IPS-18a (cell line): ENCODE measurements around the gene NPR3.

Experiments used
- H3K27ac ChIP-seq: one replicate; pipeline ENCODE4 v1.5.1; 2013; ENCODE audit warnings: low read length
- H3K27me3 ChIP-seq: one replicate; pipeline ENCODE4 v1.6.1; 2013; ENCODE audit warnings: mild to moderate bottlenecking, low read length; ENCODE audit not compliant: control insufficient read depth, insufficient read depth
- H3K36me3 ChIP-seq: one replicate; pipeline ENCODE4 v1.6.1; 2013; ENCODE audit warnings: low read depth, low read length; ENCODE audit not compliant: control insufficient read depth
- H3K4me1 ChIP-seq: one replicate; pipeline ENCODE4 v1.6.1; 2013; ENCODE audit warnings: low read depth, low read length; ENCODE audit not compliant: control insufficient read depth
- H3K4me3 ChIP-seq: one replicate; pipeline ENCODE4 v1.5.1; 2013; ENCODE audit warnings: low read length
- H3K9ac ChIP-seq: one replicate; pipeline ENCODE4 v1.6.1; 2013; ENCODE audit warnings: mild to moderate bottlenecking, low read length, moderate library complexity
- H3K9me3 ChIP-seq: one replicate; pipeline ENCODE4 v1.6.1; 2013; ENCODE audit warnings: low read depth, low read length; ENCODE audit not compliant: control insufficient read depth

NPR3 gene

GRCh38 chr5:32710550-32711361, at the start of gene NPR3:
NPR3 (plus strand) TSS chr5:32711321; CDS start chr5:32711777, 456 bp downstream.
- peaks cover 83% of the 10 kb centered on the region for H3K27me3 ChIP-seq
- H3K9ac ChIP-seq: no peak within 1 kb of the TSS
- H3K27ac ChIP-seq: no peak within 1 kb of the TSS
- H3K36me3 ChIP-seq: no peaks in the 10 kb centered on the region
- peaks cover 18% of the 10 kb centered on the region for H3K4me1 ChIP-seq
- peak within 1 kb of the TSS; percentile 73 for H3K4me3 ChIP-seq
- H3K9me3 ChIP-seq: no peaks in the 10 kb centered on the region

GRCh38 chr5:32664523-32664922, 46.6 kb upstream of the NPR3 start:
- Histone ChIP-seq H3K27ac (no peak overlapping the region), H3K4me1 (no peaks in the 10 kb centered on the region), H3K27me3 (no peaks in the 10 kb centered on the region)

GRCh38 chr5:32668552-32668951, 42.6 kb upstream of the NPR3 start:
- Histone ChIP-seq H3K9me3 (peaks cover 7% of the 10 kb centered on the region), H3K27me3 (no peaks in the 10 kb centered on the region), H3K36me3 (no peaks in the 10 kb centered on the region)

More at GRCh38 chr5:32664523-32664922, 46.6 kb upstream of the NPR3 start:
- H3K36me3 ChIP-seq: no peaks in the 10 kb centered on the region
- H3K9me3 ChIP-seq: no peaks in the 10 kb centered on the region
- no peak overlapping the region for H3K4me3 ChIP-seq
- no peak overlapping the region for H3K9ac ChIP-seq

GRCh38 chr5:32673272-32673671, 37.8 kb upstream of the NPR3 start:
- no peak overlapping the region for H3K27ac ChIP-seq
- H3K9me3 ChIP-seq: peaks cover 7% of the 10 kb centered on the region
- H3K4me3 ChIP-seq: no peak overlapping the region
- no peaks in the 10 kb centered on the region for H3K36me3 ChIP-seq
- H3K9ac ChIP-seq: no peak overlapping the region
- H3K4me1 ChIP-seq: no peaks in the 10 kb centered on the region
- H3K27me3 ChIP-seq: no peaks in the 10 kb centered on the region

More at GRCh38 chr5:32668552-32668951, 42.6 kb upstream of the NPR3 start:
- Histone ChIP-seq H3K27ac (no peak overlapping the region), H3K4me3 (no peak overlapping the region), H3K9ac (no peak overlapping the region), H3K4me1 (no peaks in the 10 kb centered on the region)

- Histone ChIP-seq H3K27ac (no peak overlapping the region), H3K4me1 (peaks cover 4% of the 10 kb centered on the region), H3K9me3 (no peaks in the 10 kb centered on the region), H3K4me3 (no peak overlapping the region), H3K36me3 (no peaks in the 10 kb centered on the region), H3K27me3 (no peaks in the 10 kb centered on the region), H3K9ac (no peak overlapping the region)
Measured at GRCh38 chr5:32677023-32677422, 34.1 kb upstream of the NPR3 start.

GRCh38 chr5:32678472-32678871, 32.6 kb upstream of the NPR3 start:
- Histone ChIP-seq H3K9ac (no peak overlapping the region), H3K27me3 (no peaks in the 10 kb centered on the region), H3K27ac (no peak overlapping the region), H3K4me1 (peaks cover 4% of the 10 kb centered on the region), H3K9me3 (peaks cover 3% of the 10 kb centered on the region), H3K36me3 (no peaks in the 10 kb centered on the region), H3K4me3 (no peak overlapping the region)

GRCh38 chr5:32679218-32679617, 31.9 kb upstream of the NPR3 start:
- Histone ChIP-seq H3K4me1 (peaks cover 4% of the 10 kb centered on the region), H3K27ac (no peak overlapping the region), H3K9ac (no peak overlapping the region), H3K27me3 (no peaks in the 10 kb centered on the region), H3K9me3 (peaks cover 6% of the 10 kb centered on the region), H3K36me3 (no peaks in the 10 kb centered on the region), H3K4me3 (no peak overlapping the region)

- Histone ChIP-seq H3K36me3 (no peaks in the 10 kb centered on the region), H3K27me3 (no peaks in the 10 kb centered on the region), H3K9ac (no peak overlapping the region), H3K4me3 (no peak overlapping the region), H3K4me1 (peaks cover 4% of the 10 kb centered on the region), H3K27ac (no peak overlapping the region), H3K9me3 (peaks cover 11% of the 10 kb centered on the region)
Measured at GRCh38 chr5:32680183-32680582, 30.9 kb upstream of the NPR3 start.

- Histone ChIP-seq H3K27ac (no peak overlapping the region), H3K4me3 (no peak overlapping the region), H3K27me3 (no peaks in the 10 kb centered on the region), H3K9ac (no peak overlapping the region), H3K4me1 (peaks cover 4% of the 10 kb centered on the region), H3K9me3 (peaks cover 11% of the 10 kb centered on the region), H3K36me3 (no peaks in the 10 kb centered on the region)
Measured at GRCh38 chr5:32683125-32683524, 28.0 kb upstream of the NPR3 start.

GRCh38 chr5:32684260-32684659, 26.9 kb upstream of the NPR3 start:
- Histone ChIP-seq H3K9me3 (peaks cover 11% of the 10 kb centered on the region), H3K27me3 (no peaks in the 10 kb centered on the region), H3K27ac (no peak overlapping the region), H3K4me1 (peaks cover 4% of the 10 kb centered on the region), H3K36me3 (no peaks in the 10 kb centered on the region), H3K9ac (no peak overlapping the region), H3K4me3 (no peak overlapping the region)

GRCh38 chr5:32686799-32687498, 24.2 kb upstream of the NPR3 start:
- Histone ChIP-seq H3K4me1 (no peaks in the 10 kb centered on the region), H3K9ac (no peak overlapping the region), H3K27me3 (no peaks in the 10 kb centered on the region), H3K27ac (no peak overlapping the region), H3K4me3 (no peak overlapping the region), H3K36me3 (no peaks in the 10 kb centered on the region), H3K9me3 (peaks cover 11% of the 10 kb centered on the region)

- no peaks in the 10 kb centered on the region for H3K27me3 ChIP-seq
- no peaks in the 10 kb centered on the region for H3K4me1 ChIP-seq
- H3K9me3 ChIP-seq: peaks cover 11% of the 10 kb centered on the region
- no peak overlapping the region for H3K9ac ChIP-seq
- no peak overlapping the region for H3K4me3 ChIP-seq
- H3K27ac ChIP-seq: no peak overlapping the region
- H3K36me3 ChIP-seq: no peaks in the 10 kb centered on the region
Measured at GRCh38 chr5:32687499-32687831, 23.7 kb upstream of the NPR3 start.
